HG02678 (cell line): ENCODE measurements around the gene SAPCD1.
"Not testable (repeated sequence)": the region's sequence is repeated elsewhere in the genome, so short reads cannot be mapped to it uniquely, and the experiment has no call there.

ENCODE experiments used
- ATAC-seq: cut with Tn5 transposase; IDR thresholded peaks from one replicate; pipeline ENCODE4 v1.9.1; 2021; ENCODE audit warnings: mild to moderate bottlenecking, moderate library complexity; ENCODE audit not compliant: unreplicated experiment

SAPCD1 gene

GRCh38 chr6:31776485-31776988 is 14.1 kb downstream of the SAPCD1 start:
- no peak for ATAC-seq

DNA sequence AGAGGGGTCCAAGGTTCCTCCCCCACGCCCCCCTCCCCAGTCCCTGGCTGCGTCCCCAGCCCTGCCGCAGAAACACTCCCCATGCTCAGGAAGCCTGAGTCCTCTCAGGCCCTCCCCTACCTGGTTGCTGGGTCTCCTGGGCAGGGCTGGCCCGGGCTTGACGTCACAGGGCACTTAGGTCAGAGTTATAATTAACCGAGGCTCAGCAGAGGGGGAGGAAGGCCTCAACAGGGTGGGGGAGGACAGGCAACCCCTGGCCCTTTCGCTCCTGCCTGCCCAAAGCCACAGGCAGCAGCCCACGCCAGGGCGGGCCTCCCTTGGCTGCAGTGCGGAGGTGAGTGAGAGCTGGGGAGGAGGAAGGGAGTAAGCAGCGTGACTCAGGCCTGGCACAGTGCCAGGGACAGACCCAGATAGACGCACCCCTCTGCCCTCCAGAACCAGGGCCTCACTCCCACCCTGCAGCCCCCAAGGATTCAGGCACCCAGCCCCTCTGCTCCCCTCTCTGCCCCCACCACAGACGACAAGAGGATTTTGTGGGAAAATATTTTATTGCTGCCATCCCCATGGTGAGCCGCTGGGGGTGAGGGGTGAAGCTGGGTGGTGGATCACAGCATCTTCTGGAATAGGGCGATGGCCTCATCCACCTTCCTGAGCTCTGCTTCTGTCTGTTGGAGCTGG is 14.7 kb downstream of the SAPCD1 start, which contains the start of gene VWA7:
Gene VWA7 (minus strand): TSS at position 340 of the 678 bp plus-strand sequence. CDS start 549 bp downstream, outside the sequence.
- peak; percentile 74 for ATAC-seq

DNA sequence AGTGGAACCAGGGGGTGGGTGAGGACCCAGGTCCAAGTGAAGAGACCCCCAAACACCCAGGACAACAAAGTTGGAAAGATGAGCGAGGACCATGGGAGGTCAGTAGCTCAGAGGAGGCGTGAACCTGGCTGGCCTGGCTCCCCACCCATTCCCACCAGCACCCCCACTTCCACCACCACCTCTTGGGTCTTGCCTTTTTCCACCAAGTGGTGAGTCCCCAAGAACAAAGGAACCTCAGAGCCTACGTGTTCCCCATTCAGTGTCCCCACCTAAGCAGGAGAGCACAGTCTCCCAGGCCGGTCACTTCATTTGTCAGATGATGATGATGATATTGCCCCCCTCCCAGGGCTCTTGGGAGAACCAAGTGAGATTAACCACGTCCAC is 15.2 kb downstream of the SAPCD1 start:
- ATAC-seq, result no peak

GRCh38 chr6:31778193-31778592 is 15.7 kb downstream of the SAPCD1 start:
- ATAC-seq, result no peak

- ATAC-seq, result no peak
Measured at GRCh38 chr6:31778999-31779885, 16.8 kb downstream of the SAPCD1 start.

GRCh38 chr6:31779908-31780307 is 17.5 kb downstream of the SAPCD1 start:
- ATAC-seq, result no peak

GRCh38 chr6:31780507-31781243 is 18.2 kb downstream of the SAPCD1 start:
- ATAC-seq, result no peak

DNA sequence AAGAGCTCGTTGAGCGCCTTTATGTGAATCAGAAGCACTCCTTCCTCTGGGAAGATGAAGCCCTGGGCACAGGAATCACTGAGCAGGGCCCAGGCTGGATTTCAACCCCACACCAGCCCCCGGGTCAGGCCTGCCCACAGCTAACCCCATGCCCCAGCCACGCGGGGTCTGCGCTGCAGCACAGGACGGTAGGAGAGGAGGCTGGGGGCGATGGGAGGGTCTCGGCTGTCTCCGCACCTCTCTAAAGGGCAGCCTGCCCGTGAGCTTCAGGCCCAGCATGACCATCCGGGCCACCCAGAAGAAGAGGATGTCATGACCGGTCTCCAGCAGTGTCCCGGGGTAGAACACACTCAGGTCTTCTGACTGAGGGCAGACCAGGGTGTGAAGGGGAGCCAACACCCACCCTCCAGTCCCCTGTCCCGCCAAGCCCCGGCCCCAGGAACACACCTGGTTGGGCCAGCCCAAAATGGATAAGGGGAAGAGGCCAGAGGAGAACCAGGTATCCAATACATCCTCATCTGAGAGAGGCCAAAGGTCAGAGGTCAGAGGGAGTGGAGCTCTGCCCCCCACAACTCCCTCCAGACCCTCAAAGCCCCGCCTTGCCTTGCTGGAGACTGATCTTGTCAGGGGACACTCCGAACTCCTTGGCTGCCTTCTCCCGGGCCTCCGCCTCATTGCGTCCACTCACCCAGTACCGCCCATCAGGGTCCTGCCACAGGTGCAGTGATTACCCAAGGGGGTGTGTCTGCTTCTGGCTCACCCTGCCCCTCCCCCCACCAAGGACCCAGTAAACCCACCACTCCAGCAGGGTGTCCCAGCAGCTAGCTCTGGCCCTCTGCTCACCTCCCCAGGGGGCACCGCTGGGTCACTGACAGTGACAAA is 19.0 kb downstream of the SAPCD1 start:
- no peak for ATAC-seq

- ATAC-seq, result no peak
Measured at GRCh38 chr6:31782126-31782855, 19.8 kb downstream of the SAPCD1 start.

- ATAC-seq, result no peak
Measured at GRCh38 chr6:31784098-31784925, 21.9 kb downstream of the SAPCD1 start.

GRCh38 chr6:31785475-31785874 is 23.0 kb downstream of the SAPCD1 start:
- ATAC-seq, result no peak

DNA sequence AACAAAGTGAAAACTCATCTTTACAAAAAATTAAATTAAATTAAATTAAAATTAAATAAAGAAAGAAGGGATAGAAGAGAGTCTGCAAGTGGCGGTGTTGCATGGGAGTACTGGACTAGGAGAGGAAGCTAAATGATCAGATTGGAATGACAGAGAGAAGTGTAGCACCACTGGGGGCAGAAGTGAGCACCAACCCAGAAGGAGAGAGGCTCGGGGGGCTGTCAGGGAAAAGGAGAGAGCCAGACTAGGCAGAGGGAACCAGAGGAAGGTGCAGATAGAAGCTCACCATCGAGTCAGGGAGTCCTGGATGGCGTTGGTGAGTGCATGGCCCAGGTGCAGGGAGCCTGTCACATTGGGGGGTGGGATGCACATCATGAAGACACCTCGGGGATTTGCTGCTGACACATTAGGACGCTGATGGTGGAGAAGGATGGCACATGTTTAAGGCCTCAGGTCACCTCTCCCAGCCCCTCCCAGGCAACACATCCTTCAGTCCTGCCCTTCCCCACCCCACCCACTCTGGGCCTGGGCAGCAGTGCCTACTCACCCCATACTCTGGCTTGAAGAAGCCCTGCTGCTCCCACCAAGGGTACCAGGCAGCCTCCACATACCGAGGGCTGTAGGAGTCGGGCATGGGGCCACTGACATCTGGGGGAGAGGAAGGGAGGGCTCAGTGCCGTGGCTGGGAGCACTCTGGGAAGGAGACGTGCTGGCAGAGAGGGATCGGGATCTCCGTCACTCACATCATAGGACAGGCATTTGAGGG is 29.1 kb downstream of the SAPCD1 start:
- ATAC-seq, result no peak

DNA sequence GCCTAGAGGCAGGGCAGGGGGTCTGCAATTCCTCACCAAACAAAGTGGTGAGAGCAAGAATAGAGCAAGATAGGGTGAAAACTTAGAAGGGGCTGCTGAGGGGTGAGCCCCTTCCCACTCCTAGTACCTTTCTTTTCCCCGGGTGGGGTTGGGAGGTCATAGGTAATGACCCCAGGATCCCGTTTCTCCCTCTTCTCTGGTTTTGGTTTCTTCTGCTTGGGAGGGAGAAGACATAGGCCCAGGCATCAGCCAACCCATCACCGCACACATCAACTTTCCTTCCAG is 29.6 kb downstream of the SAPCD1 start:
- ATAC-seq, result no peak

GRCh38 chr6:31792761-31793171 is 30.3 kb downstream of the SAPCD1 start:
- ATAC-seq, result no peak

DNA sequence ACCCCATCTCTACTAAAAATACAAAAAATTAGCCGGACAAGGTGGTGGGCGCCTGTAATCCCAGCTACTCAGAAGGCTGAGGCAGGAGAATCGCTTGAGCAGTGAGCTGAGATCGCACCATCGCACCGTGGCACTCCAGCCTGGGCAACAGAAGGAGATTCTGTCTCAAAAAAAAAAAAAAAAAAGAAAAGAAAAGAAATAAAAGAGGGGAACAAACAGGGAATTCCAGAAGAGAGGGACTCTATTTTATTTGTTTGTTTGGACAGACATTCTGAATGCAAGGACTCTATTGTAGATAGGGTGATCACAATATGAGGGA is 31.4 kb downstream of the SAPCD1 start:
- not testable (repeated sequence) for ATAC-seq

GRCh38 chr6:31794294-31794865 is 31.9 kb downstream of the SAPCD1 start:
- no peak for ATAC-seq

- ATAC-seq, result no peak
Measured at GRCh38 chr6:31794866-31795615, 32.6 kb downstream of the SAPCD1 start.
